Activated T-helper 1 cell treated with Interleukin-2 at 50 U/mL for 16 hours (primary cell): ENCODE results near the gene ZGLP1.

ENCODE experiments used
- DNase-seq: peaks from one replicate; pipeline ENCODE4 v3.0.0-alpha.2; 2020; ENCODE audit warnings: low read depth

Gene ZGLP1

DNA sequence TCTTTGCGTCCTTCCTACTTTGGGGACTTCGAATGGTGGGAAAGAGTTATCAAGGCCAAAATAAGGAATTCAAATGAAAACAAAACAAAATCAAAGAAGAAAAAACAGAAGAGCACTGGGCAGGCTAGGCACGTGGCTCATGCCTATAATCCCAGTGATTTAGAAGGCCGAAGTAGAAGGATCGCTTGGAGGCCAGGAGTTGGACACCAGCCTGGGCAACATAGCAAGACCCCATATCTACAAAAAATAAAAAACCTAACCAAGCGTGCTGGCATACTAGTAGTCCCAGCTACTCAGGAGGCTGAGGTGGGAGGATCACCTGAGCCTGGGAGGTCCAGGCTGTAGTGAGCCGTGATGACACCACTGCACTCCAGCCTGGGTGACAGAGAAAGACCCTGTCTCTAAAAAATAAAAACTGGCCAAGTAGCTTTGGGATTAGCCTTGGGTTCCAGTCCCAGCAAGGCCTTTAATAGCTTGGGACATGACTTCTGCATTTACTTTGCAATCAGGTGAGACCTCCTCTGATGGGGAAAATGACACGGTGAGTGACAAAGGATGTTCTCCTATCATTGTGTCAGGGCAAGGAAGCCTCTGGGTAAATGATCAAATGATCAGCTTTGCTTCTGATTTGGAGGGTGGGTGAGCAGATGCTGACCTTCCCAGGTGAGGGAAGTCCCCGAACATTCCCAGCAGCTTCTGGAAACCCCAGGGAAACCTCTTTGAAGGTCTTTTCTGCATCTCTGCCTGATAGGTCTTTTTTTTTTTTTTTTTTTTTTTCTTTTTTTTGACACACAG lies 31.6 kb downstream of the ZGLP1 start:
- DNase-seq: no peak

GRCh38 chr19:10274589-10274988 lies 35.0 kb downstream of the ZGLP1 start:
- no peak for DNase-seq

DNA sequence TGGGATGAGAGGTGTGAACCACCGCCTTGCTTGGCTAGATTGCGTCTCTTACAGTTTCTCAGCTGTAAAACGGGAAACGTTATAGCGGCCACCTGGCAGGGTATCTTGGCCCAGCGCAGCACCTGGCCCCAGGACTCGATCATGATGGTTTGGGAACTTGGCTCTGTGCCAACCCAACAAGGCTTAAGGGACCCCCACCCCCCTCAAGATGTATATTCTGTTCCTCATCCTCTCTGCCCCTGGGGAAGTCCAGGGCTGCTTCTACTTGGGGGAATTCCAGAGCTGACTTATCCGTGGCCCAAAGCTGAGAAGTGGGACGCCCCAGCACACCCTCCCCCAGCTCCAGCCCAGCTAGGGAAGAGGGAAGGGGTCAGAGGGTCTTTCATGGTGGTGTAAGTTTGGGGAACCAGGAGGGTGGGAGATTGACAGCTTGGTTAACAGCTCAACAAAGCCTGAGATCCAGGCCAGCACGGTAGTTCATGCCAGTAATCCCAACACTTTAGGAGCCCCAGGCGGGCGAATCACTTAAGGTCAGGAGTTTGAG lies 38.0 kb downstream of the ZGLP1 start:
- no peak for DNase-seq

DNA sequence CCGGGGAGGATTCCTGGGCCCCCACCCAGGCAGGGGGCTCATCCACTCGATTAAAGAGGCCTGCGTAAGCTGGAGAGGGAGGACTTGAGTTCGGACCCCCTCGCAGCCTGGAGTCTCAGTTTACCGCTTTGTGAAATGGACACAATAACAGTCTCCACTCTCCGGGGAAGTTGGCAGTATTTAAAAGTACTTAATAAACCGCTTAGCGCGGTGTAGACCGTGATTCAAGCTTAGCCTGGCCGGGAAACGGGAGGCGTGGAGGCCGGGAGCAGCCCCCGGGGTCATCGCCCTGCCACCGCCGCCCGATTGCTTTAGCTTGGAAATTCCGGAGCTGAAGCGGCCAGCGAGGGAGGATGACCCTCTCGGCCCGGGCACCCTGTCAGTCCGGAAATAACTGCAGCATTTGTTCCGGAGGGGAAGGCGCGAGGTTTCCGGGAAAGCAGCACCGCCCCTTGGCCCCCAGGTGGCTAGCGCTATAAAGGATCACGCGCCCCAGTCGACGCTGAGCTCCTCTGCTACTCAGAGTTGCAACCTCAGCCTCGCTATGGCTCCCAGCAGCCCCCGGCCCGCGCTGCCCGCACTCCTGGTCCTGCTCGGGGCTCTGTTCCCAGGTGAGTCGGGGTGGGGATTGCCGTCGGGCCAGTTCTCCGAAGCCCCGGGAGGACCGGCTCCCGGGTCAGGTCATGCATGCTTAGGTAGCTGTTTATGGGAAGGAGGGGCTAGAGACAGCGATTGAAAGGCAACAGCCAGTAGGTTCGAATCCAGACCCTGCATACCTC lies 38.8 kb downstream of the ZGLP1 start, which contains the start of gene ICAM1:
Gene ICAM1 (plus strand): TSS at position 505 of the 779 bp plus-strand sequence. CDS start 40 bp downstream, at position 545.
- DNase-seq: peak; percentile 57

GRCh38 chr19:10270180-10270615 lies 39.4 kb downstream of the ZGLP1 start:
- DNase-seq: peak; percentile 55

DNA sequence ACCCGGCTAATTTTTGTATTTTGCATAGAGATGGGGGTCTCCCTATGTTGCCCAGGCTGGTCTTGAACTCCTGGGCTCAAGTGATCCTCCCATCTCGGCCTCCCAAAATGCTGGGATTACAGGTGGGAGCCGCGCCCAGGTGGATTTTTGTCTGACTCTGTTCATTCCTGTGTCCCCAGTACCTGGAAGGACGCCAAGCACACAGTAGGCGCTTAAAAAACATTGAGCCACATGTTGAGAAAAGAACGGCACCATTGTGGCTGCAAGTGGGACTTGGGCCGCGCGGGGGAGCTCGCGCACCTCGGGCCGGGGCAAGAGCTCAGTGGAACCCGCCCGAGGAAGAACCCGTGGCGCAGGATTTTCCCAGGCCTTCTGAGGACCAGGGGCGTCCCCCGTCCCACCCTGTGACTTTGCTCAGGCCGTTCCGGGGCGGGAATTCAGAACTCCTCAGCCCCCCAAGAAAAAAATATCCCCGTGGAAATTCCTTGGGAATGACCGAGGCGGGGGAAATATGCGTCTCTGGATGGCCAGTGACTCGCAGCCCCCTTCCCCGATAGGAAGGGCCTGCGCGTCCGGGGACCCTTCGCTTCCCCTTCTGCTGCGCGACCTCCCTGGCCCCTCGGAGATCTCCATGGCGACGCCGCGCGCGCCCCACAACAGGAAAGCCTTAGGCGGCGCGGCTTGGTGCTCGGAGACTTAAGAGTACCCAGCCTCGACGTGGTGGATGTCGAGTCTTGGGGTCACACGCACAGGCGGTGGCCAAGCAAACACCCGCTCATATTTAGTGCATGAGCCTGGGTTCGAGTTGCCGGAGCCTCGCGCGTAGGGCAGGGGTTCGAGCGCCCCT lies 40.1 kb downstream of the ZGLP1 start:
- peak; percentile 74 for DNase-seq

- no peak for DNase-seq
Measured at GRCh38 chr19:10268071-10268470, 41.5 kb downstream of the ZGLP1 start.

DNA sequence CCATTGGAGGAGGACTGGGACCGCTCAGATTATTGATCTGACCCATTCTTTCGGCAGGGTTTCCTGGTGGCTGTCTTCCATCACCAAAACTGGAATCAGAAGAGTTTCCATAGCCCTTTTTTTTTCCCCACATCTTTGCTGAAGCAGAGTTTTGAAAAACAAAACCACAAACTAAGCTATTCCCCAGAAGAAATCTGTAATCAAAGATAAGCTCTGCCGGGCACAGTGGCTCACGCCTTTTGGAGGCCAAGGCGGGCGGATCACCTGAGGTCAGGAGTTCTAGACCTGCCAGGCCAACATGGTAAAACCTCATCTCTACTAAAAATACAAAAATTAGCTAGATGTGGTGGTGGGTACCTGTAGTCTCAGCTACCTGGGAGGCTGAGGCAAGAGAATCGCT lies 42.9 kb downstream of the ZGLP1 start:
- no peak for DNase-seq

DNA sequence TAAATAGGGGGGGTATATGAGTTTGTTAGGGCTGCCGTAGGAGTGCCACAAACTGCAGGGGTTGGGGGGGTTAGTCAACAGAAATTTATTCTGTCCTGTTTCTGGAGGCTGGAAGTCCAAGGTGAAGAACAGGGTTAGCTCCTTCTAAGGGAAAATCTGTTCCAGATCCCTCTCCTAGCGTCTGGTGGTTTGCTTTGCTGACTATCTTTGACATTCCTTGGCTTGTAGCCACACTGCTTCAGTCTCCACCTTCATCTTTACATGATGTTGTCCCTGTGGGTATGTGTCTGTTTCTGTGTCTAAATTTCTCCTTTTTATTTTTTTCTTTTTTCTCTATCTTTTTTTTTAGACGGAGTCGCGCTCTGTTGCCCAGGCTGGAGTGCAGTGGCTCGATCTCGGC lies 46.8 kb downstream of the ZGLP1 start:
- no peak for DNase-seq

GRCh38 chr19:10260141-10260584 lies 49.5 kb downstream of the ZGLP1 start:
- DNase-seq: no peak

DNA sequence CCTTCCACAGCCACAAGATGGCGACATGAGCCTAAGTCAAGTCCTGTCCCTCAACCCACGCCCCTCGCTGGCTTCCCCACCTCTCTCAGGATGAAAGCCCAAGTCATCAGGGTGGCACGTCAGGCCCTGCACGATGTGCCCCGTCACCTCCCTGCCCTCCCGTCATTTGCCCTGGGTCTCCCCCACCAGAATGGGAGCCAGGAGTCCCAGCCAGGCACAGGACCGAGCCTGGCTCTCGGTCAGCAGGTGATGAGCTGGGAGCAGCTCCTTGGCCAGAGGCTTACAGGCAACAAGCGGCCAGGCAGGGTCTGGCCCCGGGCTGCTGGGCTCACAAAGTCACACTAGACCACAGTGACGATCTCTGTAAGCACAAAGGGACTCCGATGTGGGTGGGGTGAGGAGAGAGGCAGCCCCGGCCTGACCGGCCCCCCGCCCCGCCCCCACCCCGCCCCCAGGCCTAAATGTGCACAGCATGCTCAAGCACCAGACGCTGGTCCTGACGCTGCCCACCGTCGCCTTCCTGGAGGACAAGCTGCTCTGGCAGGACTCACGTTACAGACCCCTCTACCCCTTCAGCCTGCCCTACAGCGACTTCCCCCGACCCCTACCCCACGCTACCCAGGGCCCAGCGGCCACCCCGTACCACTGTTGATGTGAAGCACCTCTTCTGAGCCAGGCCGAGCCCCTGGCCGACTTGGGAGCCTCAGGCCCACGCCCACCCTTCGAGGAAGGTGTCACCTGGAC lies 50.3 kb downstream of the ZGLP1 start:
- DNase-seq: peak; percentile 67

DNA sequence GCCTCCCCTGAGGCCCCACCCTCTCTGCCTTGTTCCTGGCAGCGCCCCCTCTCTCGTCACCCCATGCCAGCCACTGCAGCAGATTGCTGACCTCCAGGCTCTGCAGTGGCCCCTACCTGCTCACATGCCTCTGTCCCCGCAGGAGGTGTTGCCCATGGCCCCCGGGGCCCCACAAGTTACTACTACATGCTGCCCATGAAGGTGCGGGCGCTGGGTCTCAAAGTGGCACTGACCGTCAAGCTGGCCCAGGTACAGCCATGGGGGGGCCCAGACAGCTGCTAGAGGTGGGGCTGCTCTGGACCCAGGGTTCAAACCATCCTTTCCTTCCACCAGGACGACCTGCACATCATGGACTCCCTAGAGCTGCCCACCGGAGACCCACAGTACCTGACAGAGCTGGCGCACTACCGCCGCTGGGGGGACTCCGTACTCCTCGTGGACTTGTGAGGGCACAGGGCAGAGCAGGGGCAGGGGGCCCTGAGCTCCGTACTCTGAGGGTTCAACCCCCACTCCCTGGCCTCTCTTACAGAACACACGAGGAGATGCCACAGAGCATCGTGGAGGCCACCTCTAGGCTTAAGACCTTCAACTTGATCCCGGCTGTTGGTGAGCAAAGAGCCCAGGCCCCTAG lies 51.4 kb downstream of the ZGLP1 start:
- DNase-seq: no peak

GRCh38 chr19:10256970-10257615 lies 52.5 kb downstream of the ZGLP1 start:
- DNase-seq: no peak

DNA sequence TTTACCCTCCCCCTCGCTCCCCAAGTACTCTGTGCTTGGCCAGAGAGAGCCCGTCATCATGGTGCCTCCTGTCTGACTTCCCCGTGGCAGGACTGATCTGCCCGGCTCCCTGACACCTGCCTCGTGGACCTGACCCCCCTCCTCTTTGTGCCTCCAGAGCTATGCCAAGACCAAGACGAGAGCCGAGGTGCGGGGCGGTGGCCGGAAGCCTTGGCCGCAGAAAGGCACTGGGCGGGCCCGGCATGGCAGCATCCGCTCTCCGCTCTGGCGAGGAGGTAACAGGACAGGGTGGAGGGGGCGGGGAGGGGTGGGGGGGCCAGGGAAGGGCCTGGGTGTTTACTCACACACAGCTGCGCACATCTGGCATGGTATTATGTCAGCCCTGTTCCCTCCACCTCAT lies 53.1 kb downstream of the ZGLP1 start:
- DNase-seq: no peak

DNA sequence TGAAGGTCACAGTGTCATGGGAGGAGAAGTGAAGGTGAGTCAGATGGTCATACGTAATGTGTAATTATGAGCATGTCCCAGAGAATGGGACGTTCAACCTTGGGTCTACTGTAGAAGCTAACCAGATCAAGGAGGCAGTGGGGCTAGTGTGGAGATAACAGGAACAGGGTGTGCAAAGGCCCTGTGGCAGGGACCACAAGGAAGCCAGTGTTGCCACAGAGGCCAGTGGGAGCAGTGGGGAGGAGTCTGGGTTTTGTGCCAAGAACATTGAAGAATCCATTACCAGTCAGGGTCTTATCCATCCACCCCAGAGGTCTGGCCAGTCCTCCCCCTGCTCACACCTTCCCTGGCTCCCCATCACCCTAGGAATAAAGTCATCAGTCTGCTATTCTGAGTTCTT lies 54.3 kb downstream of the ZGLP1 start:
- DNase-seq: no peak
